ENCODE measurements around the gene CARD19.

The CARD19 gene

GRCh38 chr9:93118863-93119702 lies 23.1 kb downstream of the CARD19 start:
- no peak for DNase-seq (ENCODE audit: low read depth in 2 of 2)

GRCh38 chr9:93119703-93119952 lies 23.6 kb downstream of the CARD19 start:
- no peak for DNase-seq (ENCODE audit: low read depth in 2 of 2)

- DNase-seq (ENCODE audit: low read depth in 2 of 2): no peak
These were observed 24.2 kb downstream of the CARD19 start for GRCh38 chr9:93119953-93120845.

- no peak for DNase-seq (ENCODE audit: low read depth in 2 of 2)
These were observed 24.9 kb downstream of the CARD19 start for GRCh38 chr9:93120846-93121315.

GRCh38 chr9:93121316-93122241 lies 25.6 kb downstream of the CARD19 start:
- DNase-seq (ENCODE audit: low read depth in 2 of 2): no peak

GRCh38 chr9:93122721-93123221 lies 26.8 kb downstream of the CARD19 start:
- no peak for DNase-seq (ENCODE audit: low read depth in 2 of 2)

GRCh38 chr9:93123561-93124283 lies 27.7 kb downstream of the CARD19 start:
- DNase-seq (ENCODE audit: low read depth in 2 of 2): no peak

- no peak for DNase-seq (ENCODE audit: low read depth in 2 of 2)
These were observed 28.8 kb downstream of the CARD19 start for GRCh38 chr9:93124793-93125192.

GRCh38 chr9:93125331-93125894 lies 29.4 kb downstream of the CARD19 start:
- DNase-seq (ENCODE audit: low read depth in 2 of 2): no peak

- DNase-seq (ENCODE audit: low read depth in 2 of 2): no peak
These were observed 30.2 kb downstream of the CARD19 start for GRCh38 chr9:93126151-93126781.

- DNase-seq (ENCODE audit: low read depth in 2 of 2): no peak
These were observed 30.9 kb downstream of the CARD19 start for GRCh38 chr9:93126825-93127368.

- no peak for DNase-seq (ENCODE audit: low read depth in 2 of 2)
These were observed 31.4 kb downstream of the CARD19 start for GRCh38 chr9:93127395-93127911.

- no peak for DNase-seq (ENCODE audit: low read depth in 2 of 2)
These were observed 32.1 kb downstream of the CARD19 start for GRCh38 chr9:93128011-93128714.

- DNase-seq (ENCODE audit: low read depth in 2 of 2): no peak
These were observed 32.8 kb downstream of the CARD19 start for GRCh38 chr9:93128715-93129224.

- no peak for DNase-seq (ENCODE audit: low read depth in 2 of 2)
These were observed 33.3 kb downstream of the CARD19 start for GRCh38 chr9:93129286-93129685.

- DNase-seq (ENCODE audit: low read depth in 2 of 2): no peak
These were observed 33.9 kb downstream of the CARD19 start for GRCh38 chr9:93129691-93130500.

GRCh38 chr9:93130861-93131481 lies 35.0 kb downstream of the CARD19 start:
- no peak for DNase-seq (ENCODE audit: low read depth in 2 of 2)

All from activated CD8-positive, alpha-beta memory T cell treated with anti-CD3 and anti-CD28 coated beads for 4 hours (primary cell).